GM15510 (cell line): ENCODE measurements around the gene PANK1.
A peak's percentile ranks its signal among the peaks of the same experiment; 100 is the strongest.

Source experiments
- POLR2A ChIP-seq: IDR thresholded peaks from 3 replicates; pipeline ENCODE4 v1.6.1; 2011; ENCODE audit warnings: borderline replicate concordance; ENCODE audit not compliant: insufficient read length; ENCODE audit errors: extremely low read depth

The PANK1 gene

DNA sequence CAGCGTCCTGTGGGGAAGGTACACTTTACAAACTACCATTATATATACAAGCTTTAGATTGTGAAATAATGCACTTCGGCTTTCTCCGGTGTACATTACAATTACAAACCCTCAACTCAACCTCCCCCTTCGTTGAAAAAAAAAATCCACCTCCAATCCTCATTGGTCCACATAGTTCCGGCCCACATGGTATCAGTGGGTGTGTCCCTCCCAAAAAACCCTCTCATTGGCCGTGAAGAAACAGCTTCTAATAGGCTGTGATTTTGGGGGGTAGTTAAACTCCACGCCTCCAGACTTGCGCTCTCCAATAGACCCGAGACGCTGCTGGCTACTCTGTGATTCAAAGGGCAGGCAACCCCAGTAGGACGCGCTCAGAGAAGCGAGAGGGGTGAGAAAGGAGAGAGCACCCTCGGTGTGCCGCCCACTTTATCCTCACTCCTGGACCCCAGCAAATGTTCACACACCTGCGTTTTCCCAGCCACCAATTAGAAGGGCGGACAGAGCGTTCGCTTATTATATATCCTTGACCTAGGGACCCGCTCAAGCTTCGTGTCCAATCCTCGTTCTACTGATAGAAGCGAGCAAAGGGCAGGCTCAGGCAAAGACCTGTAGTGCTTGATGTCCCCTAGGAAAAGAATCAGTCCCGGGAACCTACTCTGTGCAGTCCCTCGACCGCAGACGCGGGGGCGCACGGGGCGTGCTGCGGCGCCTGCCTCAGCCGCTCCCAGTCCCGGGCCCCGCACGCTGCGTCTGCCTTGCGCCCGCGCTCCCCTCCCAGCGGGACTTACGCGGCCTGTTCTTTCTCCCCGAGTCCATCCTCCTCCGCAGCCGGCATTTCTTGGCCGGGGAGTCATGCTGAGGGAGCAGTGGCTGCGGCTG, 991 bp downstream of the PANK1 start:
- peak; percentile 98 for TF ChIP-seq POLR2A

DNA sequence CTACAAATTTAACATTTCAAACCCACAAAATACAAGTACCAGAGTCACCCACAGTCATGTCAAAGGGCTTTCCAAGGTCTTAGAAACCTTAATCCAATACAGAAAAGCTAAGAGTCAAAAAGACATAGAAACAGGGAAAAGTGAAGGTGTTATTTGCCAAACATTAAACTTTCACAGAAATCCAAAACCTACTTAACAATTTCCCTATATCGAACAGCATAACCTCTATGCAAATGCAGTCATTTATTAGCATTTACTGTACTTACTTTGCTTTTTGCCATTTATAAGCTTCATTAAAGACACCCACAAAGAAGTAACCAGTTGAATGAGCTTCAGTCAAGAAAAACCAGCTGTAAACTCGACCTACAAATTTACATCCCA, 1.6 kb downstream of the PANK1 start:
- no peak for TF ChIP-seq POLR2A

DNA sequence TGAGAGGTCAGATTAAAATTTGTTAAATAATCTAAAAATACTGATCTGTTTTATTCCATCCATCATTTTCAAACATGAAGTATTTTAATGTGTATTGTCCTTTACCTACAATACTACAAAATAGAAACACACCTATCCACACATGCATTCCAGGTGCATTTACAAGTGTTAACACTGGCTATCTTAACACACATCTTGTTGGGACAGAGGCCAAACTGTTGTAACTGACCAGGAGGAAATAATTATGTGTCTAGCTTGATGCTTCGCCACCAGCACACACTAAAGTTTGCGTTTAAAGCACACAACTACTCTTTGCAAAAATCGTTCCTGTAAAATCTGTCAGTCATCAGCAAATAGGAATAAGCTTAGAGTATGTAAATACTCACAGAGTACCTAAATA, 2.8 kb downstream of the PANK1 start:
- TF ChIP-seq POLR2A, result no peak

DNA sequence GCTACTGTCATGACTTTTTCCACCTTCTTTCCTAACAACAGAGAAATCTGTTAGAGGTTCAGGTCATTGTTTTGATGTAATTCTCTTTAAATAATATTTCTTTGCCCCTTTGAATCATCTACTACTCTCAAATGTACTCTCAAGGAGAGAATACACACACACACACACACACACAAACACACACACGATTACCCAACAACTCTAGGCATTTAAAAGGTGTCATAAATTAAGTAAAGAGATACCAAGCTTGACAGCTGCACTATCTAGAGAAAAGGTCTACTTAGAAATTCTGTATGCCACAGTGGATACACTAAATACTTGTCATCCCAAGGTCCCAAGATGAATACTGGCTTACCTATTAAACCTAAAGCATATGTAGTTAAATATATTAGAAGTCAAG, 4.8 kb downstream of the PANK1 start:
- TF ChIP-seq POLR2A, result no peak

DNA sequence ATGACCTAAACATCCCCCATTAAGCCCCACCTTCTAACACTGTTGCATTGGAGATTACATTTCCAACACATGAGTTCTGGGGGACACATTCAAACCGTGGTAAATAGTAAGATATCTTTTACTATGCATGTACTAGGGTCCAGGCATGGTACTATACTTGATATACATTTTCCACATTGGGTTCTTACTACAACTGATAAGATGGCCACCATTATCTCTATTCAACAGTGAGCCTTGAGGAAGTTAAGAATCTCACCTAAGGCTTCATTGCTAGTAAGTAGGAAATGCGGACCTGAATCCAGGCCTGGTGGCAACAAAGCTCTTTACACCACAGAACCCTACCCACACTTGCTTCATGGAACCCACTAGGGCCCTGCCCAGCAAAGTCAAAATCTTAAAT, 5.7 kb downstream of the PANK1 start:
- TF ChIP-seq POLR2A, result no peak

GRCh38 chr10:89637113-89637512, 7.9 kb downstream of the PANK1 start:
- no peak for TF ChIP-seq POLR2A

- TF ChIP-seq POLR2A, result no peak
These were observed 10.4 kb downstream of the PANK1 start for GRCh38 chr10:89634637-89635036.

- TF ChIP-seq POLR2A, result no peak
These were observed 11.6 kb downstream of the PANK1 start for GRCh38 chr10:89633484-89633883.

DNA sequence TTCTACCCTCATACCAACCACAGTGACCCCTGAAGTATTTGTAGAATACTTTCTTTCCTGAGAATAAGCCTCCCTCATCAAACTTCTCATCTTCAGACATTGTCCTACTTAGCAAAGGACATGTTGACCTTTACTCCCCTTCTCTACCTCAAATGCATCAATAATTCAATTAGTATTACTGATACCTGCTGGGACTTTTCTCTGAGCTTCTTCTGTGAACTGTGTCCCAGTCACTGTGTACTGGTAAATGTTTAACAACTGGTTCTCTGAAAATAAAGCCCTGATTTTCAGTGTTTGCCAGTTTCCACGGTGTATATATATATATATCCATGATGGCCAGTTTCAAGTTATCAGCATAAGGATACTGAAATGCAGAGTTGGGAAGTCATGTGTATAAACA, 12.2 kb downstream of the PANK1 start:
- no peak for TF ChIP-seq POLR2A

GRCh38 chr10:89627830-89628229, 17.2 kb downstream of the PANK1 start:
- no peak for TF ChIP-seq POLR2A

DNA sequence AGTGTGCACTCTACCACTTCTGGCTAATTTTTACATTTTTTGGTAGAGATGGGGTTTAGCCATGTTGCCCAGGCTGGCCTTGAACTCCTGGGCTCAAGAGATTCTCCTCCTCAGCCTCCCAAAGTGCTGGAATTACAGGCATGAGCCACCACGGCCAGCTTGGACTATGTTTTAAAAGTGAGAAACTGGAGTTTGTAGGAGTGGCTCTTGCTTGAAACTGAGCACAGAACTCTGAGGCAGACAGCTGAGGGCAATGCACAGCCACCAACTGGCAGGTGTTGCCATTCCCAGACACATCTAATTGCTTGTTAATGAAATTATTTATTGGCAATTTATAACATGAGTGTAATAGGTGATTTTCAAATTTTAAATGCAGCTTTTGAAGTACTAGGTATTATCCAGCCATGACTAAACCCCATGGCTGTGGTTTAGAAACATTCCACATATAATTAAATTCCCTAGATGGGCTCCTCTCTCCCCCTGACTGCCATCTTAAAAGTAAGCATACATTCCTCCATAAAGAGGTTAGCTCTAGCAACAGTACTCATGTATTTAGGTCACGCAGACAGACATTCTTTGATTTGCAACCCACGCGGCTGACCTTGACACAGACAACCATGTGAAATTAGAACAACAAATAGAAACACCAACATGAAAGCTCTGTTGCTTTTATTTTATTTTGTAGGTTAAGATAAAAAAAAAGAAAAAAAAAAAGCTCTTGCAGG, 19.8 kb downstream of the PANK1 start:
- TF ChIP-seq POLR2A, result no peak

DNA sequence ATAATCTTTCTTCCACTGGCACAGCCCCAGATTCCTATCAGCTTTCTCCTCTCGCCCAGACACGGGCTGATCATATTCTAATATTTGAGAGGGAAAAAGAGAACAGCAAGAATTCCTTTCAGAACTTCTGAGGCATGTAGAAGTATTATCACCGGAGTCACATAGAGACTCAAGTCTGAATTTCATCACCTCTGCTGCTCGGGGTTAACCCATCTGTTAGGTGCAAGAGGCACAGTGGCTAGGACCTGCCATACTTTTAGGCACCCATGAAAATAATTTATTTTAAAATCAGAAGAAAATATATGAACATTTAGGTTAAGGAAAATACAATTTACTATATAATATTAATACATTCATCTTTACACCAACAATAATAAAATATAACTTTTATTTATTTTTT, 21.0 kb downstream of the PANK1 start:
- no peak for TF ChIP-seq POLR2A

GRCh38 chr10:89622151-89622550, 22.9 kb downstream of the PANK1 start:
- no peak for TF ChIP-seq POLR2A

DNA sequence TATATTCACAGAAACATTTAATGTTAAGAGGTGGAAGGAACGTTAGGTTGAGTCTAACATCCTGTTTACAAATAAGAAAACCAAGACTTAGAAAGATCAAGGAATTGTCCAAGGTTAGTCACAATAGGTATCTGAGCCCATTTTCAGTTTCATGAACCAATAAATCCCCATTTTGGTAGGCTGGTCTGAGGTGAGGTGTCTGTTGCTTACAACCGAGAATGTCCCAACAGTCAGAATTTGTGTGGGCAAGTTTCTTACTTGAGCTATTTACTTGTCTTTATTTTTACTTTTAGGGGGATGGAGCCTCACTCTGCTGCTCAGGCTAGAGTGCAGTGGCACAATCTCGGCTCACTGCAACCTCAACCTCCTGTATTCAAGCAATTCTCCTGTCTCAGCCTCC, 23.6 kb downstream of the PANK1 start:
- TF ChIP-seq POLR2A, result no peak

GRCh38 chr10:89615824-89616223, 29.2 kb downstream of the PANK1 start:
- TF ChIP-seq POLR2A, result no peak

DNA sequence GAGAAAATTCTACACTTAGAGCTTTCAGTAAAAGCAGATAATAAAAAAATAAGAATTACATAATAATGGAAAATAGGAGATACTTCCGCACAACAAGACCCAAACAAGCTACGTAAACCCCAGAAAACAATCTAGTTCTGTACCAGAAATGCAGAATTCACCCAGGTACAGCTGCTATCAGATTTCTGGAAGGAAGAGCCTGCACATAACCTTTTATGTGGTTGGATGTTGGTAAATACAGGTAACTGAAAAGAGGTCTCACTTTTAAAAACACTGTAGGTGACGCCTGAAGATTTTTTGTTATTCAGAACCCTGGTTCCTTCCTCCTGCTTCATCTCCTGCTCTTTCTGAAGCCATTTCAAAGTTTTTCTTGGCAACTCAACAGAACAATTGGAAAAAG, 29.9 kb downstream of the PANK1 start:
- no peak for TF ChIP-seq POLR2A

- TF ChIP-seq POLR2A, result no peak
These were observed 31.5 kb downstream of the PANK1 start for GRCh38 chr10:89613582-89613981.

- TF ChIP-seq POLR2A, result no peak
These were observed 33.8 kb downstream of the PANK1 start for GRCh38 chr10:89611282-89611681.
